Body of pancreas (tissue), 4 donors: ENCODE measurements around the gene CD74.

Source experiments
- CTCF ChIP-seq, 7 experiments: fragments of 450-650 bp in 4 of 7; fragments of 200-600 bp in 3 of 7; sonication (generic) in 3 of 7; IDR thresholded peaks; one replicate each; pipeline ENCODE4 v1.5.1; 2016 to 2019; ENCODE audit warnings: antibody characterized with exemption in 7 of 7
- POLR2A ChIP-seq, 3 donors: fragments of 450-650 bp; IDR thresholded peaks; one replicate each; pipeline ENCODE4 v1.6.1; 2016; ENCODE audit warnings: antibody characterized with exemption in 3 of 3, mild to moderate bottlenecking in 2 of 3

GRCh38 chr5:150446583-150446982, 33.9 kb upstream of the CD74 start:
- TF ChIP-seq POLR2A (IDR thresholded peaks at IDR 0.05) (no peak), CTCF (IDR thresholded peaks at IDR 0.05) (no peak)
